HG03039 (cell line): ENCODE results near the gene KIF1B.

Experiments used
- ATAC-seq: cut with Tn5 transposase; IDR thresholded peaks from one replicate; pipeline ENCODE4 v1.9.1; 2021; ENCODE audit warnings: mild to moderate bottlenecking, moderate library complexity; ENCODE audit not compliant: unreplicated experiment

KIF1B gene, protein sequence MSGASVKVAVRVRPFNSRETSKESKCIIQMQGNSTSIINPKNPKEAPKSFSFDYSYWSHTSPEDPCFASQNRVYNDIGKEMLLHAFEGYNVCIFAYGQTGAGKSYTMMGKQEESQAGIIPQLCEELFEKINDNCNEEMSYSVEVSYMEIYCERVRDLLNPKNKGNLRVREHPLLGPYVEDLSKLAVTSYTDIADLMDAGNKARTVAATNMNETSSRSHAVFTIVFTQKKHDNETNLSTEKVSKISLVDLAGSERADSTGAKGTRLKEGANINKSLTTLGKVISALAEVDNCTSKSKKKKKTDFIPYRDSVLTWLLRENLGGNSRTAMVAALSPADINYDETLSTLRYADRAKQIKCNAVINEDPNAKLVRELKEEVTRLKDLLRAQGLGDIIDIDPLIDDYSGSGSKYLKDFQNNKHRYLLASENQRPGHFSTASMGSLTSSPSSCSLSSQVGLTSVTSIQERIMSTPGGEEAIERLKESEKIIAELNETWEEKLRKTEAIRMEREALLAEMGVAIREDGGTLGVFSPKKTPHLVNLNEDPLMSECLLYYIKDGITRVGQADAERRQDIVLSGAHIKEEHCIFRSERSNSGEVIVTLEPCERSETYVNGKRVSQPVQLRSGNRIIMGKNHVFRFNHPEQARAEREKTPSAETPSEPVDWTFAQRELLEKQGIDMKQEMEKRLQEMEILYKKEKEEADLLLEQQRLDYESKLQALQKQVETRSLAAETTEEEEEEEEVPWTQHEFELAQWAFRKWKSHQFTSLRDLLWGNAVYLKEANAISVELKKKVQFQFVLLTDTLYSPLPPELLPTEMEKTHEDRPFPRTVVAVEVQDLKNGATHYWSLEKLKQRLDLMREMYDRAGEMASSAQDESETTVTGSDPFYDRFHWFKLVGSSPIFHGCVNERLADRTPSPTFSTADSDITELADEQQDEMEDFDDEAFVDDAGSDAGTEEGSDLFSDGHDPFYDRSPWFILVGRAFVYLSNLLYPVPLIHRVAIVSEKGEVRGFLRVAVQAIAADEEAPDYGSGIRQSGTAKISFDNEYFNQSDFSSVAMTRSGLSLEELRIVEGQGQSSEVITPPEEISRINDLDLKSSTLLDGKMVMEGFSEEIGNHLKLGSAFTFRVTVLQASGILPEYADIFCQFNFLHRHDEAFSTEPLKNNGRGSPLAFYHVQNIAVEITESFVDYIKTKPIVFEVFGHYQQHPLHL (N-terminal part only)

DNA sequence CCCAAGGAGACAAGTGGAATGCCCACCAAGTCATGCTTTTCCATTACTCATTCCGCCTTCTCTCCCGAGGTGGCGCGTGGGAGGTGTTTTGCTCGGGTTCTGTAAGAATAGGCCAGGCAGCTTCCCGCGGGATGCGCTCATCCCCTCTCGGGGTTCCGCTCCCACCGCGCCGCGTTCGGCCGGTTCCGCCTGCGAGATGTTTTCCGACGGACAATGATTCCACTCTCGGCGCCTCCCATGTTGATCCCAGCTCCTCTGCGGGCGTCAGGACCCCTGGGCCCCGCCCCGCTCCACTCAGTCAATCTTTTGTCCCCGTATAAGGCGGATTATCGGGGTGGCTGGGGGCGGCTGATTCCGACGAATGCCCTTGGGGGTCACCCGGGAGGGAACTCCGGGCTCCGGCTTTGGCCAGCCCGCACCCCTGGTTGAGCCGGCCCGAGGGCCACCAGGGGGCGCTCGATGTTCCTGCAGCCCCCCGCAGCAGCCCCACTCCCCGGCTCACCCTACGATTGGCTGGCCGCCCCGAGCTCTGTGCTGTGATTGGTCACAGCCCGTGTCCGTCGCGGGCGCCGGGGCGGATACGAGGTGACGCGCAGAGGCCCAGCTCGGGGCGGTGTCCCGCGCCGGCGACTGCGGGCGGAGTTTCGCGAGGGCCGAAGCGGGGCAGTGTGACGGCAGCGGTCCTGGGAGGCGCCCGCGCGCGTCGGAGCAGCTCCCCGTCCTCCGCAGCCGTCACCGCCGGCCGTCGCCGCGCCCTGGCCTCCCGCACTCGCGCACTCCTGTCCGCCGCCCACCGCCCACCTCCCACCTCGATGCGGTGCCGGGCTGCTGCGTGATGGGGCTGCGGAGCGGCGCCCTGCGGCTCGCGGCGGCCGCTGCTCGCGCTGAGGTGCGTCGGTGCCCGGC is at the start of gene KIF1B:
Gene KIF1B, plus strand, starts transcription at position 666 of the 906 bp plus-strand sequence. CDS start 21,759 bp downstream, outside the sequence.
- ATAC-seq, result peak; percentile 98

DNA sequence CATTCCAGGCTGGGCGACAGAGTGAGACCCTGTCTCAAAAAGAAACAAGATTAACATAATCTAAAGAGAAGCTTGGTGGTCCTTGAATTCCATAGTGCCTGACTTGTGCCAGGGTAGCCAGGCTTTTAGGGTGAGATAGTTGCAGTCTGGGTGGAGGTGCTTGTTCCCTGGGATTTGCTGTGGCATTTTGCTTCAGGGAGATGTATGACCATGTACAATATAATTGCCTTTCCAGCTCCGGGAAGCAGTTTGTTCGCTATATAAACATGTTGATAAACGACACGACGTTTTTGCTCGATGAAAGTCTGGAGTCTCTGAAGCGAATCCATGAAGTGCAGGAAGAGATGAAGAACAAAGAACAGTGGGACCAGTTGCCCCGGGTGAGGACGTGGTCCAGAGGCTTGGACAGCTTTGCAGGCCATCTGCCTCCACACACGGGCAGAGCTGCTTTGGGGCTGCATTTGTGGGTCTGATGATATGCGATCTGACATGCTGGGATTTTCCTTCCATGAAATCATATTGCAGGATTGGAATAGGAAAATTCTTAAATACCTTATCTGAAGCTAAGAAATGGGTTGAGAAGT is 49.4 kb upstream of the KIF1B start:
- ATAC-seq, result no peak

DNA sequence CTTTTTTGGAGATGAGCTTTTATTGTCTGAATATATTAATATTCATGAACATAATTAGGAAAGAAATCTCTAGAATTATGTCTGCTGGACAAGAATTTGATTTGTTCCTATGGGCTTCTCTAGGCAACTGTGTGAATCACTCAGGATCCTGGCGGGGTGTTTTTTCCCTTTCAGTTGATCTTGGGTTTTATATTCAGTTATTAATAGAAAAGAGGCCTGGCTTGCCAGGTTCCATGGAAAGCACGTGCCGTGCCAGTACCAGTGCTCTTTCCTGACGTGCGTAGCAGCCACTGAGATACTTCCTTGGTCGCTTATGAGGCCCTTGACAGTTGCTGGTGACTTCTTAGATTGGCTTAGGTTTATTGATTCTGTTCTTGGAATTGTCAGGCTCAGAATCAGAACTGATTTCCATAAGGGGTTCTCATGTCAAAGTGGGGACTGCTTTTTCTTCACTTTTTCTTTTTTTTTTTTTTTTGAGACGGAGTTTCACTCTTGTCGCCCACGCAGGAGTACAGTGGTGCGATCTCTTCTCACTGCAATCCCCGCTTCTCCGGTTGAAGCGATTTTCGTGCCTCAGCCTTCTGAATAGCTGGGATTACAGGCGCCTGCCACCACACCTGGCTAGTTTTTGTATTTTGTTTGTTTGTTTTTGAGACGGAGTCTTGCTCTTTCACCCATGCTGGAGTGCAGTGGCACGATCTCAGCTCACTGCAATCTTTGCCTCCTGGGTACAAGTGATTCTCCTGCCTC is 48.7 kb upstream of the KIF1B start:
- ATAC-seq, result no peak

DNA sequence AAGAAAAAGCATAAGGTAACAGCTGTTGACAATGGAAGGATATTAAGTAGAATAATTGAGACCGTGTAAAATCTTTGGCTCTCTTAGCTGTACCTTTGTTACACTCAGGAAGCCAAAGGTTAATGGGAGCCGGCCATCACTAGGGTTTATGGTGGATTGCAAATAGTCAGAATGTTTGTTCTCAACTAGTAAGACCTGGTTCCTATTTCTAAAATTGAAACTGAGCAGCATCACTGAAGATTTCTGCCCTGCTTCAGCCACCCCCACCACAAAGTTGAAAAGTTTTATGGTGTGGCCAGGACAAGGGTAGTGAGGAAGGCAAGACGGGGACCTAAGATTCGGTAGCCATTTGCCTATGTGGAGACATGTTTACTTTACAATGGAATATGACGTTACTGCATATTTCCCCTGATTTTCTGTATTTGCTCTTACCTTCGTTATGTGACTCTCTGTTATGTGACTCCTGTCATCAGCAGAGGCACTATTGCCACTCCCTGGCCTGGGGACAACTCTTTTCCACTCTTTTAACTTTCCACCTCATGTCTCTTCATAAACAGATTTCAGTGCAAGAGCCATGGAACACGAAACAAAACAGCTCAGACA is 41.4 kb upstream of the KIF1B start:
- ATAC-seq, result no peak

DNA sequence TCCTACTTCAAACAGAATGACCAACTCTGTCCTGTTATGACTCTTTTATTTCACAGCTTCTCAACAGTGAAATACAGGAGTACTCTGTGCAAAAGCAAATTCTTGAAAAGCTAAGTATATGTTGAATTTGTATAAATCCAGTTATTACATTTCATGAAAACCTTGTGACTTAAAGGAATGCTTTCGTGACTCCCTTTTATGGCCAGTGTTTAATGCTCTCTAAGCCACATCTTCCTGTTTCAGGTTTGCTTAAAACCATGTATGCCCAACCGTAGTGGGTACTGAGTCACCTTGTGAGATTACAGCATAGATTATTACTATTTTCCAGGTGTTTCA is 40.2 kb upstream of the KIF1B start:
- ATAC-seq, result no peak

DNA sequence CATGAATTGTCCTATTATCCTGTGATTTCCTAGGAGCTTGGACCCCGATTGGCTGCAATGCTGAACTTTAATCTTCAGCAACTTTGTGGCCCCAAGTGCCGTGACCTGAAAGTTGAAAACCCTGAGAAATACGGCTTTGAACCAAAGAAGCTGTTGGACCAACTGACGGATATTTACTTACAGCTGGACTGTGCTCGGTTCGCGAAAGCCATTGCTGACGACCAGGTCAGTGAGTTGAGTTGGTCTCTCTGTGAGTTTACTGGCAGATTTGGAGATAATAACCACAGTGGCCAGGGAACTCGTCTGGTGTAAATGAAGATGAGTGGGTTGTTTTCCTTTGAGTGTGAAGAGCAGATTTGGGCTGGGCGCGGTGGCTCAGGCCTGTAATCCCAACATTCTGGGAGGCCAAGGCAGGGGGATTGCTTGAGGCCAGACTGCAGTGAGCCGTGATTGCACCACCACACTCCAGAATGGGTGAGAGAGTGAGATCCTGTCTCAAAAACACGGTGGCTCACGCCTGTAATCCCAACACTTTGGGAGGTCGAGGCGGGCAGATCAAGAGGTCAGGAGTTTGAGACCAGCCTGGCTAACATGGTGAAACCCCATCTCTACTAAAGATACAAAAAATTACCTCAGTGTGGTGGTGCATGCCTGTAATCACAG is 39.1 kb upstream of the KIF1B start:
- ATAC-seq, result no peak

DNA sequence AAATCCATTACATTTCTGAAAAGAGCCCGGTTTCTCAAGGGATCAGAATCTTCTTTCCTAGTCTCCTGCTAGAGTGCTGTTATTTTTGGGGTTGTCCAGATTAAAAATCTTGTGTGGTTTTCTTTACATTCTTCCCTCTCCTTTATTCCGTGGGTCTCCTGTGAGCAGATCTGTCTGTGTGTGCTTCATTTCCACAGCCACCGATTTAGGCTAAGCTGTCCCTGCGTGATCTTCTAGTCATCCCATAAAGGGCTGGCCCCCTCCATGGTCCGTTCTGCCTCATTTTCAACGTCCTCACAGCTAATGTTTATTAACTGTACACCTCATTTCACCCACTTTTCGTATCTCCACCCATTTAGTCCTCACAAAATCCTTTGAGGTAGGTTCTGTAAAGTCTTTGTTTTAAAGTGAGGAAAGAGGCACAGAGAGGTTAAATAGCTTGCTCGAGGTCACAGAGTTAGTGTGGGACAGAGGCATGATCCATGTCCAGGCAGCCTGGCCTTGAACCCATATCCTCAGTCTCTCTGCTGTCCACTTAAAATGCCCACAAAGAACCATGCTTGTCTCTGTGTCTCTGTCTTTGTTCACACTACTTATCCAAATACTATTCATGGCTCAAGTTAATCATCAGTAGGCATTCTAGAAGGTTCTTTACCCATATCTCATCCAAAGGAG is 38.2 kb upstream of the KIF1B start:
- ATAC-seq, result no peak

DNA sequence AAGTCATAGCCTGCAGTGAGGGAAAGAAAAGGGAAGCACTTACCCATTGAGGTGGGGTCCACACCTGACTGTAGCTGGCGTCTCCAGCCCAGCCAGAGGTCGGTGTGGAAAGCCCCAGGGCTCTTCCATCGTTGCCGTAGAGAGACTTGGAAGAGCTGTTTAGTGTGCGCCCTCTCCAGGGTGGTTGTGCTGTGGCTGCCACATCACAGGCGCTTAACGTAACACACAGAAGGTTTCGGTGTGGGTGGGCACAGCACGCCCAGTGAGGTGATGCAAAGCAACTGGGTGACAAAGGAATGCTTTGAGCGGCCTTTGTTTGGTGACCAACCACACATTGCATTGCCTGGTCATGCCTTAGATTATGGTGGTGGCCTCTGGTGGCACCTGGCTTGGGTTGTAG is 36.8 kb upstream of the KIF1B start:
- ATAC-seq, result no peak

DNA sequence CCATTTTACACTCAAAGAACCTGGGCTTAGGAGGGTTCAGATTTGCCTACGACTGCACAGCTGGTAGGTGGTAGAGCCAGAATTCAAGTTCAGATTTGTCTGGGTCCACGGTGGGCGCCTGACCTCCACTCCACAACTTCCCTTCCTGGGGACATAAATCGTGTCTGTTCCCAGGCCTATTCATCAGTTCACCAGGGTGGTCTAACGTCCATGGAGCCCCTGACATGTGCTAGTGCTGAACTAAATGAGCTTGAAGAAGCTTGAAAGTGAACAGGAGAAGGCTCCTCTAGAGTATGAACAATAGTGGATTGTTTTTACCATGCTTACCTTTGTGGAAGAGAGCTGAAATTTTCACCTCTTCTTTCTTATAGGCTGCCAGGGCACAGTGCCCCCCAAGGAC is 32.5 kb upstream of the KIF1B start:
- ATAC-seq, result no peak

DNA sequence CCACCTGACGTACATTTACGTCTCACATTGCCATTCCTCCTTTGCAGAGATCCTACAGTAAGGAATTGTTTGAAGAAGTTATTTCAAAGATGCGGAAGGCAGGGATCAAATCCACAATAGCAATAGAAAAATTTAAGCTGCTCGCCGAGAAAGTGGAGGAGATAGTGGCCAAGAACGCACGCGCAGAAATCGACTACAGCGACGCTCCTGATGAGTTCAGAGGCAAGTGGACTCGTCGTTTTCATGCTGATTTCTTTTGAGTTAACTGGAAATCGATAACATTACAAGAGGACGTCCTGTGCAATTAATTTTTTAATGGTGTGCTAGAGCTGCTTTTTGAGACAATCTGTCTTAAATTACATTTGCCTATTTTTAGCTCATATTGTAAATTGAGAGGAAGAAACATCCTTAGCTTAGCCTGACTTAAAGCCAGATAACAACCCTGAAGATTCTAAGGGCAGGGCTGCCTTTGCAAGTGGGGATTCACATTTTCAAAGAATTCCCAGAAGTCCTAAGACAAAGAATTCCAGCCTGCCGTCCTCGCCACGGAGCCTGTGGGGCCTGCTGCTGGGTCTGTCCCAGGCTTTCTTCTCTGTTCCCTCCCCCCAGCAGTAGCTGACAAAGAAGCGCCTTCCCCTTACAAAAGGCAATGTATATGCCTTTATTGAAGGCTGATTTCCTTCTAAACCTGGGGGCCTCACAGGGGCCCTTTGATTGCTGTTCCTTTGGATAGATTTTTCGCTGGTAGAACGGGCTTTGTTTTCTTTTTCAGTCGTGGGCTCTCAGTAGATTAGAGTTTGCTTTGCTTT is 31.6 kb upstream of the KIF1B start:
- ATAC-seq, result no peak

DNA sequence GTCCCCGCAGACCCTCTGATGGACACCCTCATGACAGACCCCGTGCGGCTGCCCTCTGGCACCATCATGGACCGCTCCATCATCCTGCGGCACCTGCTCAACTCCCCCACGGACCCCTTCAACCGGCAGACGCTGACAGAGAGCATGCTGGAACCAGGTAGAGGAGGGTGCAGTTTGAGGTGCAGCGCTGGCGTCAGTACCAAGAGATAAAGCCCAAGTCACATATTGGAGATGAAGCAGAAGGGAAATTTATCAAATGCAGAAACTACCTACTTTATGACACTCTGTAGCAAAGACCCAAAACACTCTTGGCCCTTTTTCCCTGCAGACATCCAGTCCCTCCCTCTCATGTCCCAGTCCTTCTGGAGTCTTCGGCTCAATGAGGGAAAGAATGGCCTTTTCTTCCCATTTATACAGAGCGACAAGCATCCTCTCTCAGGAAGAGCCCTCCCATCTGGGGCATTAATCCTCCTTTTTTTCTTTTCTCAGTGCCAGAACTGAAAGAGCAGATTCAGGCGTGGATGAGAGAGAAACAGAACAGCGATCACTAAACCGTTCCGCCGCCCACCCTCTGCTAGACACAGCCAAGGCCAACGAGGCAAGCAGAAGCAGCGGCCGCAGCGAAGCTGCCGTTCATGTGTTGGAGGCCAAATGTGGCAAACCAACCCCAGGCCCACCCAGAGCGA is 30.8 kb upstream of the KIF1B start:
- ATAC-seq, result no peak

DNA sequence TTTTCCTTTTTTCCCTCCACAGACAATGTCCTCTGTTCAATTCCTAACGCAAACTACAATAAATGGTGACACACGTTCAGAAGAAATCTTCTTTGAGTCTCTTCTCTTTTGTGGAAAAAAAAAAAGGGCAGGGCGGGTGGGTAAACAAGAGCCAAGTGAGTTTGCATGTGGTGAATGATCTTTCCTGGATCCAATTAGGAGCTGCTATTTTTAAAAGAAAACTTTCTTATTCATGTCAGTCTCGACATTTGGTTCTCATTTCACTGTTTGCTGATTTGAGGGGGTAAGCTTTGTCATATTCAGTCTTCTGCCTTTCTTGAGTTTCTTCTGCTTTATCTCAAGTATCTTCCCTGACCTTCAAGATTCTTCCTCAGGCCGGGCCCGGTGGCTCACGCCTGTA is 29.2 kb upstream of the KIF1B start:
- no peak for ATAC-seq

DNA sequence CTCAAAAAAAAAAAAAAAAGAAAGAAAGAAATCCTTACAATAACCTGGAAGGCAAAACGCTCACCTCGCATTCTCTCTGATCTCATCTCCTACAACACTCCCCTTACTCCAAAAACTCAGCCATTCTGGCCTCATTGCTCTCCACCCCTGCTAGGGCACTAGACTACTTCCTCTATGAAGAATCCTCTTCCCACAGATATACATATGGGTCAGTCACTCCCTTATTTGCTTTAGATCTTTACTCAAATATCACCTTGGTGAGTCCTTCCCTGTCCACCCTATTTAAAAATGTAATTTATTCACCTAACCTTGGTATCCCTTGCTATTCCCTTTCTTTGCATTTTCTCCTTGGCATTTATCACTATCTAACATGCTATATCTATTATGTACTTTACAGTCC is 24.6 kb upstream of the KIF1B start:
- no peak for ATAC-seq

DNA sequence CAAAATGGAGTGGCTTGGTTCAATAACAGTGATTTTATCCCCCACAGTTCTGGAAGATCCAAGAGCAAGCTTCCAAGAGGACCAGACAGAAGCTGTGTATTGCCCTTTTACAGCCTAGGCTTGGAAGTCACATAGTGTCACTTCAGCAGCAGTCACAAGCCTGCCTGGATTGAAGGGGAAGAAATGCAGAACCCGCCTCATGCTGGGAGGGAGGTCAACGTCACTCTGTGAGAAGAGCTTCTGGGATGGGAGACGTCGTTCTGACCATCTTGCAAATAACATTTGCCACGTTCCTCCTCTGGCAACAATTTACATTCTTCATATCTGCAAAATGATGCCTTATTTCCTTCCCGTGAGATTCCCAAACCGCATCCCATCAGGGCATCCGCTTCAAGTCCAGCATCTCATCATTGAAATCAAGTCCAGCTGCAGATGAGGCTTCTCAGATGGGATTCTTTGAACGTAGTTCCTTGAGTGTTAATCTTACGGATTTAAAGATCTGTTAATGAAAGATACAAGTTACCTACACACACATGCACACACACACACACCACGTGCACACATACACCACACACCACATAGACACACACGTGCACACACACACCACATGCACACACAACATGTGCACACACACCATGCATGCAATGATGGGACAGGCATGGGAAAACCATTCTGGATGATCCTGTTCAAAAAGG is 23.9 kb upstream of the KIF1B start:
- no peak for ATAC-seq

DNA sequence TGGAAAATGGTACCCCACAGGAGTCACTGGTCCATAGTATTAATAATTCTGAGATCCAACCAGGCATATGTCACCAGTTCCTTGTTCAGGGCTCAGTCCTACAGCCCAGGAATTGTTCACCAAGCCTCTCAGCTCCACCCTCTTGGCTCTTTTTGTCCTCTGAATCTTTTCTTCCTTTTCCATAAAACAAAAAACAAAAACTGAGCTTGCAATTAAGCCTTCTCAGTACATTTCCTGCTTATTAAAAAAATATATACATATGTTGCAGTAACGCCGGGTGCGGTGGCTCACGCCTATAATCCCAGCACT is 23.4 kb upstream of the KIF1B start:
- no peak for ATAC-seq

DNA sequence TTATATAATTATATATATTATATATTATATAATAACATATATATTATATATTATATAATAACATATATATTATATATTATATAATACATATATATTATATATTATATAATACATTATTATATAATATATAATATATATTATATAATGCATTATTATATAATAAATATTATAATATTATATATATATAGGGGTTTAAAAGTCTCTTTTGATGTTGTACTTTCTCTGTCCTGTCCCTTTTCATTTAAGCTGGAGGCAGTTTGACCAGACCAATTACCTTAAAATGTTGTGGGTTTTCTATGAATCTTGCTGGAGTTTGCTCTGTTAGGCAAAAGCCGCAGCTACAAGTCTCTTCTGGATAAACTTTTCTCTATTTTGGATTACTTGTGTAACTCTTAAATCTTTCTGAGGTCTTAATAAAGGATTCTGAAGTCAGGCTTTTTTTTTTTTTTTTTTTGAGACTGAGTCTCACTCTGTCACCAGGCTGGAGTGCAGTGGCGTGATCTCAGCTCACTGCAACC is 22.2 kb upstream of the KIF1B start:
- no peak for ATAC-seq
